DMS53 treated with DMSO at 0.1 percent for 48 hours (cell line): ENCODE data around the gene TAB3.

Experiments
- DNase-seq: peaks from one replicate; lab custom pipeline; 2025; ENCODE audit not compliant: unreplicated experiment; lab: John Stamatoyannopoulos, UW

TAB3 gene

GRCh38 chrX:30887721-30888120 is 1.3 kb downstream of the TAB3 start:
- DNase-seq = no peak

GRCh38 chrX:30887288-30887687 is 1.8 kb downstream of the TAB3 start:
- DNase-seq = no peak

- DNase-seq = no peak
These were observed 3.9 kb downstream of the TAB3 start for GRCh38 chrX:30885136-30885535.

- no peak for DNase-seq
These were observed 5.9 kb downstream of the TAB3 start for GRCh38 chrX:30883138-30883537.

- DNase-seq = no peak
These were observed 7.3 kb downstream of the TAB3 start for GRCh38 chrX:30881797-30882196.

- DNase-seq = no peak
These were observed 7.7 kb downstream of the TAB3 start for GRCh38 chrX:30881390-30881789.

- no peak for DNase-seq
These were observed 9.0 kb downstream of the TAB3 start for GRCh38 chrX:30880058-30880457.

GRCh38 chrX:30876367-30876766 is 12.7 kb downstream of the TAB3 start:
- no peak for DNase-seq

- no peak for DNase-seq
These were observed 13.1 kb downstream of the TAB3 start for GRCh38 chrX:30875957-30876356.

GRCh38 chrX:30874851-30875250 is 14.2 kb downstream of the TAB3 start:
- no peak for DNase-seq

- no peak for DNase-seq
These were observed 18.5 kb downstream of the TAB3 start for GRCh38 chrX:30870572-30870971.

- DNase-seq = no peak
These were observed 23.4 kb downstream of the TAB3 start for GRCh38 chrX:30865612-30866011.

- no peak for DNase-seq
These were observed 24.0 kb downstream of the TAB3 start for GRCh38 chrX:30865015-30865414.

- no peak for DNase-seq
These were observed 24.7 kb downstream of the TAB3 start for GRCh38 chrX:30864383-30864785.

GRCh38 chrX:30863974-30864373 is 25.1 kb downstream of the TAB3 start:
- no peak for DNase-seq

GRCh38 chrX:30858098-30858497 is 31.0 kb downstream of the TAB3 start:
- DNase-seq = no peak

GRCh38 chrX:30851449-30851848 is 37.6 kb downstream of the TAB3 start:
- no peak for DNase-seq

GRCh38 chrX:30835373-30835772 is 53.7 kb downstream of the TAB3 start:
- DNase-seq = no peak

- no peak for DNase-seq
These were observed 55.2 kb downstream of the TAB3 start for GRCh38 chrX:30833896-30834295.

GRCh38 chrX:30831082-30831481 is 58.0 kb downstream of the TAB3 start:
- DNase-seq = no peak

- no peak for DNase-seq
These were observed 58.6 kb downstream of the TAB3 start for GRCh38 chrX:30830326-30830943.

GRCh38 chrX:30824275-30824674 is 64.8 kb downstream of the TAB3 start:
- DNase-seq = no peak

GRCh38 chrX:30822764-30823163 is 66.3 kb downstream of the TAB3 start:
- no peak for DNase-seq
